A673 (cell line): ENCODE measurements around the gene FRMD3.

Experiments
- CTCF ChIP-seq: fragments of 300-800, 200-600 bp; sonication (generic); conservative IDR thresholded peaks from 2 replicates; pipeline ENCODE4 v1.5.1; 2017; ENCODE audit warnings: low read depth, mild to moderate bottlenecking, antibody characterized with exemption, low read length, moderate library complexity, mixed read lengths
- EZH2 ChIP-seq: fragments of 200-600 bp; sonication (generic); IDR thresholded peaks from 2 replicates; pipeline ENCODE4 v1.6.1; 2017; ENCODE audit warnings: borderline replicate concordance, low read depth, mild to moderate bottlenecking, mixed read lengths, antibody characterized with exemption, low read length; ENCODE audit not compliant: poor library complexity, severe bottlenecking

- TF ChIP-seq CTCF (no peak), EZH2 (no peak)
Observed at GRCh38 chr9:83560169-83560826, 22.1 kb upstream of the FRMD3 start.
